GM18861 (cell line): ENCODE data around the gene GPC1.

Experiments
- ATAC-seq: cut with Tn5 transposase; IDR thresholded peaks from one replicate; pipeline ENCODE4 v1.9.1; 2021; ENCODE audit not compliant: unreplicated experiment

The GPC1 gene

DNA sequence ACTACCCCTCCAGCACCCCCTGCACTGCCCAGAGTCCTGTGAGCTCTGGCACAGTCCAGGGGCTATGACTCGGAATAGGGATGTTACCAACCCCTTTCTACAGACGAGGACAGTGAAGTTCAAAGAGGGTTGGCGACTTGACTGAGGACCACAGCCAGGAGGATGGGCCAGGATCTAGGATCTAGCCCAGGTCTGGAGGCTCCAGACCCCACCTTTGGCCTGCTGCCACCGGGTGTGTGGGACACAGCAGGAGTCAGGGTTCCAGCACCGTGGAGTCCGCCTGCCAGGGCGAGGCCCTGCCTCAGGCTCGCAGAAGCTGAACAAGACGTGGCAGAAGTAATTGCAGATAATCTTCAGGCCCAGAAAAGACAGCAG, 37.9 kb upstream of the GPC1 start:
- no peak for ATAC-seq

- ATAC-seq, result no peak
These were observed 37.4 kb upstream of the GPC1 start for GRCh38 chr2:240397924-240398645.

DNA sequence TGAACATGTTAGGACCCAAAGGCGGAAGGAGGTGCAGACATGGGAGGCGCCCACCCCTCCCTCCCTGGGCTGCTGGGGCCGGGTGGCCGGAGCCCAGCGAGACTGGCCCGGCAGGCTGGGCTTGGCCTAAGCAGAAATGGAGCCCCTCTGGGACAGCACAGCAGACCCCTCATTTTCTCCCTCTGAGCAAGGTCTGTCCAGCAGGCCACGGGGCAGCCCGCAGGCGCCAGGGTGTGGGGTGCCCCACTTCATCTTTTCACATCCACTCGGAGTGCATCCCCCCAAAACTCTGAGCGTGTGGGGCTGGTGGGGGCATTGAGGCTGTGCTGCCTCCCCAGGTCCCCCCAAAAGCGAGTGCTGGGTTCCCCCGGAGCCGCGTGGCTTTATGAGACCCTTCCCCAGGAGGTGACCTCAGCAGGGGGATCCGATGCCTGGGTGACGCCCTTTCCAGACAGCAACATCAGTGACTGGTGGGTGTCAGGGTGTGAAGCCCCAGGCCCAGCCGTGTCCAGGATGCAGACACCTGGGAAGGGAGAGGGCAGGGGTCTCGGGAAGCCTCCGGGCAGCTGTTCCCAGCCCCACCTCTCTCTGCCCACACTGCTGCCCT, 36.7 kb upstream of the GPC1 start:
- no peak for ATAC-seq

GRCh38 chr2:240399419-240400324, 35.8 kb upstream of the GPC1 start:
- ATAC-seq, result no peak

DNA sequence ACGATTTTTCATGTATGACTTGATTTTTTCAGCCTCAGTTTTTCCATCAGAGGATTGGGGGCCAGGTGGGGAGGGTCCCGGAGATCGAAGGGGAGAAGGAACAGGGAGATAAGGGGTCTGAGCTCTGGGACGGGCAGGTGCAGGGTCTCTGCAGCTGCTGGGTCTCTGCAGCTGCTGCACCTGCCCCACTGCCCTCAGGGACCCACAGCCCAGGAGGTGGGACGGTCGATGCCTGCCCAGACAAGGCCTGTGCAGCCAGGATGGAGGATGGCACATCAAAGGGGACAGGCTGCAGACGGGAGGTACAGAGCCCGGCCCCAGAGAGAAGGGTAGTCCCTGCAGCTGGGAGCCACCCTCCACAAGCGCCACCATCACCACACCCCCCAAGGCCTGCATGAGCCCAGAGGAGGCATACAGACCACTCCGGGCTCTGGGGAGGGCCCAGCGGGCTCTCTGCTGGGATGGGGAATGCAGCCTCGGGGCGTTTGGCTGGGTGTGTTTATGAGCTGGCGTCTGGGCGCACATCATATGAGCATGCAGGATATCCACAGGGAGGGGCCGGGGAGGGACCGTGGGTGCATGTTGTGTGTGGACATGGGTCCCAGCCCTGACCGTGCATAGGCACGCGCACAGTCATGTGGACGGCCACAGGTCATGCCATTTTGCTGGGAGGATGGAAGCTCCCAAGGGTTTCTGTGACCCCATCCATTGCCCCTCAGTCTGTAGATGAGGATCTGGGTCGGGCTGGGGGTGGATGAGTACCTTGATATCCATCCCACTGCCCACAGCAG, 34.9 kb upstream of the GPC1 start:
- ATAC-seq, result no peak

GRCh38 chr2:240401308-240401707, 34.2 kb upstream of the GPC1 start:
- ATAC-seq, result no peak

GRCh38 chr2:240401781-240402551, 33.5 kb upstream of the GPC1 start:
- no peak for ATAC-seq

- no peak for ATAC-seq
These were observed 32.7 kb upstream of the GPC1 start for GRCh38 chr2:240402566-240403272.

DNA sequence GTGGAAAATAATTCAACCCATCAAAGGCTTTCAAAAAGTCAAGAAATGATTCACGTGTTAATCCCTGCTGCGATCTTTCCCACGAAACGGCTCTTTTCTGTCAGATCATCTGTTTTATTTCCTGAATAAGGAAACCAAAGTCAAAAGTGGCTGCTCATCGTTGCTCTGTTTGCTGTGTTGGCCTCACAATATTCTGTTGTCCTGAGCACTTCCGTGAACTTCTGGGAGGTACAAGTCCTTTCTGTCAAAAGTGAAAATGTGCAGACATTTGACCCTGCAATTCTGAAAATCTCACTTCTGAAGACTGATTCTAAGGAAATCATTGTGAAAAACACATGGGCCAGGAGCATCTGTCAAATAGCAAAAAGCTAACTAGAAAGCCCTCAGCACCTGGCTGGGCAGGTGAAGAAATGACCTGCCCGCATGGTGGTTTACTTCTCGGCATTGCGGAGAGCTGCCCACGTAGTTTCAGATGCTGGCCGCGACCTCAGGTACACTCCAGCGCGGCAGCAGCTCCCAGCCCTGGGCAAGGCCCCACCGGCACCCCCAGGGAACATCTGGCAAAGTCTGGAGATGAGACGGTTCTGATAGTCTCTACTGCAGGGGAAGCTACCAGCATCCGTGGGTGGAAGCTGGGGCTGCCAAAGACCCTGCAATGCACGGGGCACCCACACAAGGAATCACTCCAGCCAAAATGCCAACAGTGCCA, 31.9 kb upstream of the GPC1 start:
- ATAC-seq, result no peak

DNA sequence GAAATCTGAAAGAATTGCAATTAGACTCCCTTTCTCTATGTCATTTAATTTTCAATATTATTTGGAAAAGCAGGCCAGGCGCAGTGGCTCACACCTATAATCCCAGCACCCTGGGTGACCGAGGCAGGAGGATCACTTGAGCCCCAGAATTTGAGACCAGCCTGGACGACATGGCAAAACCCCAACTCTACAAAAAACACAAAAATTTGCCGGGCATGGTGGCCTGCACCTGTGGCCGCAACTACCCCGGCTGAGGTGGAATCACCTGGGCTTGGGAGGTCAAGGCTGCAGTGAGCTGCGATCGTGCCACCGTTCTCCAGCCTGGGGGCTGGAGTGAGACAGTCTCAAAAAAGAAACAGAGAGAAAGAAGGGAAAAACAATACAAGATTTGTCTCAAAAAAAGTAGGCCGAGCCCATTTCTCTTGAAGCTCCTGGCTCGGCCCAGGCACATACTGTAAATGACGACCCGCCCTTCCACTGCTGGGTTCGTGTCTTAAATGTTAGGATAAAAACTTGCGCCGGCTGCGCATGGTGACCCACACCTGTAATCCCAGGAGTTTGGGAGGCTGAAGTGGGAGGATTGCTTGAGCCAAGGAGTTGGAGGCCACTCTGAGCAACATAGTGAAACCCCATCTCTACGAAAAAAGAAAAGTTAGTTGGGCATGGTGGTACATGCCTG, 31.1 kb upstream of the GPC1 start:
- no peak for ATAC-seq

- ATAC-seq, result no peak
These were observed 30.3 kb upstream of the GPC1 start for GRCh38 chr2:240405133-240405532.

DNA sequence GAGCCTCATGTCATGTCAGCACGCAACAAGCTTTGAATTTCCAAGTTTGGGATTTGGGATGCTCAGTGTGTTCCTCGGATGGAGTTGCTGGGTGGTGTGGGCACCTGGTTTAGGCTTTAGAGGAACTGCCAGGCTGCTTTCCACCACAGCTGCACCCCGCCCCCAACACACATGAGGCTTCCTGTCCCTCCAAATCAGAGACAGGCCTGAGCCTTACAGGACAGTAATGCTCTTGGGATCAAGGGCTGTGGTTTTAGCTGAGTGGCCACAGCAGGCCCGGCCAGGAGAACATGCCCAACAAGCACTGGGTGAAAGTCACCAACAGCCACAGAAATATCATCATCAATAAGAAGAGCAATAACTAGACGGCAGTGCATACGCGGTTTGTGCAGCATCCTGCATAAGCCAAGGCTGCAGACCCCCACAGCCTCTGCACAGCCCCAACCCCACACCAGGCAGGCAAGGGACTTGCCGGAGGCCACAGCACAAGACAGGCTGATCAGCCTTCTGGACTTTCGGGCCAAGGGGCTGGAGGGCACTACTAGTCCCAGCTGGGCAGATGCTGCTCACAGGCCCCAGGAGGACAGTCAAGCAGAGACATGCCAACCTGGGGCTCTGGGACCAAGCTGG, 29.7 kb upstream of the GPC1 start:
- no peak for ATAC-seq

- ATAC-seq, result no peak
These were observed 28.4 kb upstream of the GPC1 start for GRCh38 chr2:240407090-240407489.

DNA sequence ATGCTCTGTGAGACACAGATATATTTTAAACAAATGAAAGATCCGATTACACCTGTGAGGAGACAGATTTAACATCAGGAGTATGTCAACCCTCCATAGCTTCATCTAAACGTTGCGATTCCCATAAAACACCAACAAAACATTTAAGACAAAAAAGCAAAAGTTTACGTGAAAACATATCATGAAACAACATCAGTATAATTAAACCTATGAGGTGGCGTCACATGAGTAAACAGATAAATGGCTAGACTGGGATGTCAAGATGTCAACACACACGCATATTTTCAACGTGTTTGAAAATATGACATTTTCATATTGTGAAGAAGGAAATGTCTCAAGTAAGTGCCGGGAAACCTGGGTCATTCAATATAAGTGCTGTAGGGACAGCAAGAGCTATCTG, 25.5 kb upstream of the GPC1 start:
- no peak for ATAC-seq

DNA sequence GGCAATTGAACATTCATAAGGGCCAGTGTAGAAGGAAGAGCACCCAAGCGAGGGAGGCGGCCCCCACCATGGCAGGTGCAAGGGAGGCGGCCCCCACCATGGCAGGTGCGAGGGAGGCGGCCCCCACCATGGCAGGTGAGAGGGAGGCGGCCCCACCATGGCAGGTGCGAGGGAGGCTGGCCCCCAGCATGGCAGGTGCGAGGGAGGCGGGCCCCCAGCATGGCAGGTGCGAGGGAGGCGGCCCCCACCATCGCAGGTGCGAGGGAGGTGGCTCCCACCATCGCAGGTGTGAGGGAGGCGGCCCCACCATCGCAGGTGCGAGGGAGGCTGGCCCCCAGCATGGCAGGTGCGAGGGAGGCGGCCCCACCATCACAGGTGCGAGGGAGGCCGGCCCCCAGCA, 24.7 kb upstream of the GPC1 start:
- no peak for ATAC-seq

DNA sequence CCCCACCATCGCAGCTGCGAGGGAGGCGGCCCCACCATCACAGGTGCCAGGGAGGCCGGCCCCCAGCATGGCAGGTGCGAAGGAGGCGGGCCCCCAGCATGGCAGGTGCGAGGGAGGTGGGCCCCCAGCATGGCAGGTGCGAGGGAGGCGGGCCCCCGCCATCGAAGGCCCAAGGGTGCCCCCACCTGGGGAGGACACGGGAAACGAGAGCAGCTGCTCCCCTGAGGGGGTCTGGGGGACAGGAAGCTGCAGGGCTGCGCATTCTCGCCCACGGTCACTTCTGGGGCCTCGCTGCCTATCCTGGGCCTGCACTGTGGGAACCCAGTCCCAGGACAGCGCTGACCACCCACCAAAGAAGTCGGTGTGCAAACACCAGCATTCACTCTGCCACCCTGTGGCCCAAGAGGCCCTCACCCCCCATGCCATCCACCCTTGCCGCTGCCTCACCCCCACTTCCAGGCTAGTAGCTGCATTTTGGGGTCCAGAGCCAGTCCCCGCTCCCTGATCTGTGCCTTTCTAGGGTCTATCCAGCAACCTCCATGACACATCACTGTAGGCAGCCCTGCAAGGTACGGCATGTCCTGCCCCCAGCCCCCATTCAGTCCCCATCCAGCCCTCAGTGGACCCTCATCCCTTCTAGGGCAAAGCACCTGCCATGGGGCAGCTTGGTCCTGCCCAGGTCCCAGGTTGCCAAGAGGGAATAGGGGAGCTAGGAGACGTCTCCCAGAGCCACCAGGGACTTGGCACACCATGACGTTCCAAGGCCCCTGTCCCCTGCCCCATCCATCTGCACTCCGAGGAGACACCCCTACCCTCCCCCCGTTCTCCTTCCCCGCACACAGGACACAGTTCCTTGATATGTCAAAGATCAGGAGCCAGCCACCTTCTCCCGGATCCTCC, 24.0 kb upstream of the GPC1 start:
- ATAC-seq, result no peak

DNA sequence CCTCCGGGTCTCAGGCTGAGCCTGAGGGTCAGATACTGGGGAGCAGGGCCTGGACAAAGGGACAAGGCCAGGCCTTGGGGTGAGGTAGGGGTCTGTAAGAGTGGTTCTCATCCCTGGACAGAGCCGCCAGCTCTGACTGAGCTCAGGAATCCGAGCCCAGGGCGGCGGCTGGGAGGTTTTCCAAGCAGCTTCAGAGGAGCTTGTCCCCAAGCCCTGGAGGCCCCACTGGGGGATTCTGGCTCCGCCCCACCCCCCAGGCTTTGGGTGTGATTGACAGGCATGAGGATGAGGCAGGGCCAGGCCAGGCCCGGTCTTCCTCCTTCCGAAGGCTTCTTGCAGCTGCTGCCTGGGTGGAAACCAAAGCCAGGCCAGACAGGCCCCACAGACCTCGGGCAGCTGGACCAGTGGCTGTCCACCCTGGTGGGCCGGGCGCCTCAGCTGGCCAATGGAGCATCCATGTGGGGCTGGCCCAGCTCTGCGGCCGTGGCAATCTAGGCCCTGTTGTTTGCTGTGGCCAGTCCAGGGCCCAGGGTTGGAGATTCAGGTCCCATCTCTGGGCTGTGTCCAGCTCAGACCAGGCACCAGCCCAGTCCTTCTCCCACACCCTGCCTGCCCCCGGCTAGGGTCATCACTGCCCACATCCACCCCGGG, 23.1 kb upstream of the GPC1 start:
- no peak for ATAC-seq
